Mucosa of rectum (tissue), 2 donors: ENCODE results near the gene PLXNA2.

Experiments used
- H3K27ac ChIP-seq, 2 donors: one replicate each; pipeline ENCODE4 v1.7.0; 2013; ENCODE audit warnings: inconsistent platforms in 2 of 2, low read depth in 2 of 2, low read length in 2 of 2
- H3K27me3 ChIP-seq, 2 donors: one replicate each; pipeline ENCODE4 v1.7.0; 2013; ENCODE audit warnings: low read length in 2 of 2; ENCODE audit not compliant: control insufficient read depth in 2 of 2, insufficient read depth in 2 of 2
- H3K36me3 ChIP-seq, 2 donors: one replicate each; pipeline ENCODE4 v1.7.0; 2013; ENCODE audit warnings: low read length in 2 of 2; ENCODE audit not compliant: control insufficient read depth in 2 of 2, insufficient read depth in 2 of 2
- H3K4me1 ChIP-seq, 2 donors: one replicate each; pipeline ENCODE4 v1.7.0; 2013; ENCODE audit warnings: low read length in 2 of 2, mild to moderate bottlenecking in 1 of 2; ENCODE audit not compliant: control insufficient read depth in 2 of 2, insufficient read depth in 2 of 2
- H3K4me3 ChIP-seq, 2 donors: one replicate each; pipeline ENCODE4 v1.7.0; 2013; ENCODE audit warnings: low read length in 2 of 2
- H3K9ac ChIP-seq, 2 donors: one replicate each; pipeline ENCODE4 v1.7.0; 2013; ENCODE audit warnings: low read length in 2 of 2, low read depth in 1 of 2, mild to moderate bottlenecking in 1 of 2
- H3K9me3 ChIP-seq, 2 donors: one replicate each; pipeline ENCODE4 v1.7.0; 2013; ENCODE audit warnings: low read length in 2 of 2; ENCODE audit not compliant: control insufficient read depth in 2 of 2
- donor health status: healthy.
- donor health status: Normal muscosa, but diverticular disease.

The PLXNA2 gene

GRCh38 chr1:207999972-208000371 lies 244.2 kb downstream of the PLXNA2 start:
- H3K27ac ChIP-seq: no peak overlapping the region
- no peaks in the 10 kb centered on the region for H3K9me3 ChIP-seq
- H3K9ac ChIP-seq: no peak overlapping the region
- H3K4me1 ChIP-seq: no peaks in the 10 kb centered on the region
- H3K4me3 ChIP-seq: no peak overlapping the region
- H3K27me3 ChIP-seq: no peaks in the 10 kb centered on the region
- H3K36me3 ChIP-seq: no peaks in the 10 kb centered on the region

DNA sequence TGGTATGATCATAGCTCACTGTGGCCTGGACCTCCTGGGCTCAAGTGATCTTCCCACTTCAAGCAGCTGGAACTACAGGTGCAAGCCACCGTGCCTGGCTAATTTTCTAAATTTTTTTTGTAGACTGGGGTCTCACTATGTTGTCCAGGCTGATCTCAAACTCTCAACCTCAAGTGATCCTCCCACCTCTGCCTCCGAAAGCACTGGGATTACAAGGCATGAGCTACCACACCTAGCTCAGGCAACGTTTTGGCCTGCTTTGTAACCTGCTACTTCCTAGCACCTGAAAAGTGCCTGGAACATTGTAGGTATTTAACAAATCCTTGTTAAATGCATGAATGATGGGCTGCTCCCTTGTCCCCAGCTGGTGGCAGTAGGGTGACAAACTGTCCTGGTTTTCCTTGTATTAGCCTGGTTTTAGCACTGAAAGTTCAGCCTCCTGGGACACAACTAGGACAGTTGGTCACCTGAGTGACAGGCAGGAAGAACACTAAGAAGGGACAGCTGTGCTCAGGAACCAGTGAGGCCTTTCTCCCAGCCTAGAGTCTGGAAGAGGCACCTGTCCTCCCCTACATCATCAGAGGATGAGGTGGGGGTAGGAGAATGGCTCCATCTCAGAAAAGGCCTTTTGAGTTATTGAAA lies 244.8 kb downstream of the PLXNA2 start:
- Histone ChIP-seq H3K27me3 (no peaks in the 10 kb centered on the region), H3K36me3 (no peaks in the 10 kb centered on the region), H3K4me1 (no peaks in the 10 kb centered on the region), H3K9ac (no peak overlapping the region), H3K27ac (no peak overlapping the region), H3K9me3 (no peaks in the 10 kb centered on the region), H3K4me3 (no peak overlapping the region)

DNA sequence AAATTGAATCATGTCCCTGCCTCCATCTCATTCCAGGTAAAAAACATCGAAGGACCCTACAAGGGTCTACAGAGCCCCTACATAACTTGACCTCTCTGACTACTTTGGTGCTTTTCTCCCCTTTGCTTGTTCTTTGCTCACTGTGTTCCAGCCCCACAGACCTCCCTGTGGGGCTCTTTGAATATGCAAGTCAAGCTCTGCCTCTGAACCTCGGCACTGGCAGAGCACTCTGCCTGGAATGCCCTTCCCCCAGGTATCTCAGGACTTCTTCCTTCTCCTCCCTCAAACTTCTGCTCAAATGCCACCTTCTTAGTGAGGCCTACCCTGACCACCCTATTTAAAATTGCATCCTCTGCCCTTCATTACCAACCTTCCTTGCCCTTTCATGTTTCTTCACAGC lies 245.5 kb downstream of the PLXNA2 start:
- Histone ChIP-seq H3K36me3 (no peaks in the 10 kb centered on the region), H3K4me3 (no peak overlapping the region), H3K9ac (no peak overlapping the region), H3K9me3 (no peaks in the 10 kb centered on the region), H3K4me1 (no peaks in the 10 kb centered on the region), H3K27ac (no peak overlapping the region), H3K27me3 (no peaks in the 10 kb centered on the region)

DNA sequence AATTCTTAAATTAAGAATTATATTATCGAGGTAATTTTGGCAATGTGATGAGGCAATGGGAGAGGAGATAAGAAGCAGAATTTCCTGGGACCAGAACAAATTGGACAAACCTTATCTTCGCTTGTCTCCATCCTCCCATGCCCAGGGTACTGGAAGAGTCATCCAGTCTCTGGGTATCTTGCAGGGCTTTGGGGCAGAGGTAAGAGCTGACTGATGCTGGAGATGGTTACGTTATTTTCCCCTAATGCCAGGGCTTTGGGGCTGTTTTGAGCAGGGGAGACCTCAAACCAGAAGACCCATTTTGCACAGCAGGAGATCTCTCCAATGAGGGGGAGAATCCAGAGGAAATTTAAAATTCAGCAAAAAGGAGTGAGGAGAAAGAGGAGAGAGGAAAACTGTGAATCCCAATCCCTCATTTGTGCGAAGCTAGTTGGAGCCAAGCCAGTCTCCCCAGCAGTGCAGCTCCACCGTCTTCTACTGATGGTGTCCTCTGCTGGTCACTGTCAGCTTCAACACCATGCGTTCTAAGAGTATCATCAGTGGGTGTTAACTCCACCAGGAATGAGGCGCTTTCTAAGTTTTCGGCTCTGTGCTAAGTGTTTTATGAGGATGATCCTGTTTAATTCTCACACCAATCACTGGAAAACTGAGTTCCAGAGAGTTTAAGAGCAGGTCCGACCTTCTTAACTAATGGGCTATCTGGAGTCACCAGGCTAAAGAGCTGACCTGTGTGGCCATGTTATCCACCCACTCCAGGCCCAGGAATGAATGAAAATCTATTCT lies 246.5 kb downstream of the PLXNA2 start:
- Histone ChIP-seq H3K9ac (no peak overlapping the region), H3K4me1 (no peaks in the 10 kb centered on the region), H3K27ac (no peak overlapping the region), H3K27me3 (no peaks in the 10 kb centered on the region), H3K4me3 (no peak overlapping the region), H3K9me3 (no peaks in the 10 kb centered on the region), H3K36me3 (no peaks in the 10 kb centered on the region)

DNA sequence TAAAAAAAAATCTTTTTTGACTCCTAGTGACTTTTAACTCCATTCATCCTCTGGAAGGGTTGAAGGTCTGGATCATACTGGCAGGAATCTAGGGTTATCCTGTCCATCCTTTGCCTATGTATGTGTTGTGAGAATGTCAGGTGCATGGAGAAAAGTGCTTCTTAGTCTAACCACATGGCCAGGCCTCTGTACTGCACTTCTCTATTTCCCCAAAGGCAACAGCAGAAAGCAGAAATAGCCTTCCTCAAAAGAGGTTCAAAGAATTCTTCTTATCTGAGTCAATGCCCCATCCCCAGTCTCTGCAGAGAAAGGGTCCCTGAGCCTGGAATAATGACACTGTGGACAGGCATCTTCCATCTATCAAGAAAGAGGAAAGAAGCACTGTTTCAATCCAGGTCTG lies 247.5 kb downstream of the PLXNA2 start:
- Histone ChIP-seq H3K27me3 (no peaks in the 10 kb centered on the region), H3K4me3 (no peak overlapping the region), H3K9ac (no peak overlapping the region), H3K9me3 (no peaks in the 10 kb centered on the region), H3K4me1 (no peaks in the 10 kb centered on the region), H3K36me3 (no peaks in the 10 kb centered on the region), H3K27ac (no peak overlapping the region)

DNA sequence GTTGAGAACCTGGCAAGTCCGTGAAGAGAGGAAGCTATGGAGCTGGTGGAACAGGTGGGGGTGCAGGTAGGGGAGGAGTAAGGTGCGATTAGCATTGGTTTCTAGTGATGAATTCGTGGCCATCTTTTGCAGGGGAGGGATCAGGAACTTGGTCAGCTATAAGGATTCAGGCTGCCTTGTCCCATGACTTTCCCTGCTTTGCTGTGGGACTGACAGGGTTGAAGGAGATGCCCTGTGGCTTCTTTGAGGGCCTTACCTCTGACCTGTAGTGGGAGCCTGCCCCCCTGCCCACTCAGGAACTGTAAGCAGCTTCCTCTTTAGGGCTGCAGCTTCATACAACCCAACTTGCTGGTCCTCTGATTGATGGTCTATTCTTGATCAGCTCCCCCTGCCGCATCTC lies 248.6 kb downstream of the PLXNA2 start:
- no peaks in the 10 kb centered on the region for H3K27me3 ChIP-seq
- H3K9ac ChIP-seq: no peak overlapping the region
- H3K4me1 ChIP-seq: no peaks in the 10 kb centered on the region
- H3K9me3 ChIP-seq: no peaks in the 10 kb centered on the region
- H3K36me3 ChIP-seq: no peaks in the 10 kb centered on the region
- no peak overlapping the region for H3K4me3 ChIP-seq
- no peak overlapping the region for H3K27ac ChIP-seq

DNA sequence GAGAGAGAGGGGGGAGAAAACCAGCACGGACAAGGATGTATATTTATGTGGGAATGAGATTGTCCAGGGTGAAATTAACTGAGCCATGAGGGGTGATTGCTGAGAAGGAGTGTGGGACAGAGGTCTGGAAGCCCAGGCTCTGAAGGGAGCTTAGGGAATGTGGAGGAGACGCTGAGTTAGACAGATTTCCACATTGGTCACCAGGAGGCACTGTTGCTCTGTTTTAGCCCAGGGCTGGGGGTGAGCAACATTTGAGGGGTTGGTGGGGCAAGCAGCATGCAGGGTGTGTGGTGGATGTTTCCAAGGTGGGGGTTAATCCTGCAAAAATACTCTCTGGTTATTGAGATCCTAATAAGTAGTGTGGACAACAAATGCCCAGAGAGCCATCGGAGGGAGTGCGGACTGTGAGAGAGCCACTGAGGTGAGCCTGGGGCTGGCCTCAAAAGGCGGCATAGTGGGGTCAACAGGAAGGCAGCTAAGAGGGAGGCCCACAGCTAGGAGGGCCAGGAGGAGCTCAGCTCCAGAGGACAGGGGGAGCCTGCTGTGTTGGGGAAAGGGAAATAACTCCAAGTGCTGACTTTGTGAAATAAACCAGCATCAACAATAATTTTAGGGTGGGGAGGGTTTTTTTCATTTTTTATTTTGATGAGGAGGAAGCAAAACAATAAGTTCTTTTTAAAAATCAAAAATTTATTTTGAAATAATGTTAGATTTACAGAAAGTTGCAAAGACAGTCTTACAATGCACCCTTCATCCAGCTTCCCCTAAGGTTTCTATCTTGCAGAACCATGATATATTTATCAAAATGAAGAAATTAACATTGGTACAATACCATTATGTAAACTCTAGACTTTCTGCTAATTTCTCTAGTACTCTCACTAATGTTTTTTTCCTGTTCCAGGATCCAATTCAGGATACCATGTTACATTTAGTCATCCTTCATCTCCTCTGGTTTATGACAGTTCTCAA lies 250.4 kb downstream of the PLXNA2 start:
- no peaks in the 10 kb centered on the region for H3K36me3 ChIP-seq
- no peak overlapping the region for H3K9ac ChIP-seq
- H3K9me3 ChIP-seq: no peaks in the 10 kb centered on the region
- H3K4me3 ChIP-seq: no peak overlapping the region
- H3K27ac ChIP-seq: no peak overlapping the region
- no peaks in the 10 kb centered on the region for H3K4me1 ChIP-seq
- H3K27me3 ChIP-seq: no peaks in the 10 kb centered on the region

- Histone ChIP-seq H3K4me1 (no peaks in the 10 kb centered on the region), H3K4me3 (no peak overlapping the region), H3K27me3 (no peaks in the 10 kb centered on the region), H3K27ac (no peak overlapping the region), H3K9me3 (no peaks in the 10 kb centered on the region), H3K9ac (no peak overlapping the region), H3K36me3 (no peaks in the 10 kb centered on the region)
Observed at GRCh38 chr1:207992677-207993236, 251.4 kb downstream of the PLXNA2 start.

DNA sequence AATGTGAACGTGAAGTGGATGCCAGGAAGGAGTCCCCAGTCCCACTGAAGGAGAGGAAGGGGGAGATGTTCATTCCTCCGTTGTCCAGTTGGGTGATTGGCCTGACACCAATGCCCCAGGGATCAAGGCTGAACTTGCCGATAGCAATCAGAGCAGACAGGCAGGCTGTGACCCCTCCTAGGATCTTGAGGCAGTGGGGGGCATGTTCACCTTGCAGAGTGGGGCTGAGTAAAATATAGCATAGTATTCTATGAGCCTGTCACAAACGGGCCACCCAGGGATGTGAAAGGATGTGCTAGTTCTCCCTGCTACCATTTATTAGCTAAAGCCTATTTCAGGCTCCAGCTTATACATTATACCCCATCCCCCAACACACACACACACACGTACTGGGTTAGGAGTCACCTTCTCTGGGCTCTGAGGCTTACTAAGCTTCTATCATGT lies 252.6 kb downstream of the PLXNA2 start:
- no peaks in the 10 kb centered on the region for H3K9me3 ChIP-seq
- H3K27me3 ChIP-seq: no peaks in the 10 kb centered on the region
- no peaks in the 10 kb centered on the region for H3K4me1 ChIP-seq
- no peaks in the 10 kb centered on the region for H3K36me3 ChIP-seq
- no peak overlapping the region for H3K4me3 ChIP-seq
- no peak overlapping the region for H3K27ac ChIP-seq
- no peak overlapping the region for H3K9ac ChIP-seq
